Gastrocnemius medialis (tissue), 4 donors: ENCODE results near the gene SIDT2. TPM values are rescaled to one million over a fixed set of nuclear protein-coding genes. Genes with fewer than 3 reads are reported as not detected.

Experiments used
- ATAC-seq, 2 donors: fragments of 150-250 bp; one replicate each; pipeline ENCODE4 v1.9.1; 2016
- DNase-seq, 2 donors: peaks; one replicate each; pipeline ENCODE4 v3.0.0-alpha.2; 2019
- H3K27ac ChIP-seq, 4 donors: fragments of 200-600 bp; sonication (generic); 1 replicate in 1 of 4; 2 replicates in 3 of 4; pipeline ENCODE4 v1.5.1; 2016 to 2018; ENCODE audit warnings: mild to moderate bottlenecking in 2 of 4, moderate library complexity in 1 of 4
- H3K27me3 ChIP-seq, 3 donors: fragments of 200-600 bp; sonication (generic) in 2 of 3; 1 replicate in 1 of 3; 2 replicates in 2 of 3; pipeline versions ENCODE4 v1.5.1 to v1.6.0; 2016 to 2019; ENCODE audit warnings: mild to moderate bottlenecking in 1 of 3, moderate library complexity in 1 of 3
- H3K36me3 ChIP-seq, 2 donors: fragments of 200-600 bp; sonication (generic) in 1 of 2; one replicate each; pipeline ENCODE4 v1.5.1; 2017 to 2018
- H3K4me1 ChIP-seq, 2 donors: fragments of 200-600 bp; sonication (generic) in 1 of 2; one replicate each; pipeline ENCODE4 v1.5.1; 2016 to 2017; ENCODE audit warnings: mild to moderate bottlenecking in 2 of 2
- H3K4me3 ChIP-seq, 4 donors: fragments of 200-600 bp; sonication (generic) in 3 of 4; 1 replicate in 1 of 4; 2 replicates in 3 of 4; pipeline ENCODE4 v1.5.1; 2016 to 2019; ENCODE audit warnings: mild to moderate bottlenecking in 2 of 4
- H3K9me3 ChIP-seq, 3 donors: fragments of 200-600 bp; sonication (generic) in 2 of 3; 1 replicate in 1 of 3; 2 replicates in 2 of 3; pipeline ENCODE4 v1.5.1; 2016 to 2019
- POLR2A ChIP-seq, 2 donors: fragments of 450-650 bp; IDR thresholded peaks; one replicate each; pipeline ENCODE4 v1.6.1; 2017; ENCODE audit warnings: antibody characterized with exemption in 2 of 2, mild to moderate bottlenecking in 2 of 2, moderate library complexity in 2 of 2
- in situ Hi-C, 4 donors: fragments of 200-750 bp; cut with MboI; loops; one replicate each; pipeline versions ENCODE4 v1.15.0 to v1.8.0; 2017; ENCODE audit warnings: low sequenced_read_pairs in 4 of 4
- intact Hi-C: fragments of 100-400 bp; cut with DNase I; formaldehyde crosslinking; loops from one replicate; pipeline ENCODE4 v1.15.1; 2023; ENCODE audit warnings: low total_unique reads
- total RNA-seq, 4 donors: library from RNA; depleted of rRNA; stranded (reverse); fragments of >200 nt; gene quantifications; one replicate each; pipeline versions ENCODE4 v1.1.0 to v1.2.3, GENCODE V29; 2016
- TF ChIP-seq, protein P1 (sequence below), 5 experiments: fragments of 450-650 bp in 3 of 5; fragments of 200-600 bp in 2 of 5; sonication (generic) in 2 of 5; IDR thresholded peaks in 4 of 5; conservative IDR thresholded peaks in 1 of 5; 1 replicate in 4 of 5; 2 replicates in 1 of 5; pipeline ENCODE4 v1.5.1; 2016 to 2019; ENCODE audit warnings: antibody characterized with exemption in 5 of 5, mild to moderate bottlenecking in 3 of 5, moderate library complexity in 3 of 5

Gene SIDT2
- total RNA-seq, 4 donors from 2014 or later = 14.3 to 33.9 (median 17.7) TPM

DNA sequence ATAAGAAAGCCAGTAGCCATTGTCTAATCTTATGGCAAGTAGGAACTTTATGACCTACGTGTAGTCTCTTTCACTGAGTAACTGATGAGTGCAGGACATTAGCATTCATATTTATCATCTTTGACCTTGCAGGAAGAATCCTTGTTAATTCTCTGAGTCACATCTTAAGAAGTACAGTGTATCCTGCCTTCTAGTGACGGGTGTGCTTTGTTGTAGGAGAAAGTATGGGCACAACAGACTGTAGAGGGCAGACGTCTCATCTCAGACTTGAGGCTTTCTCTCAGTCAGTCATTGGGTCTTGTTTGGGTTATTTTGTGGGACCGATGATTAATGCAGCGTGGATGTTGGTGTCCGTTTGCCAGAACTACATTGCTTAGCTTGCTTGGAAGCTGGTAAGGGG is 60.8 kb downstream of the SIDT2 start:
- Histone ChIP-seq H3K9me3 (no peaks in the 10 kb centered on the region), H3K36me3 (peaks cover 0 to 44% of the 10 kb centered on the region in 2 donors), H3K27me3 (no peaks in the 10 kb centered on the region), H3K4me3 (no peak overlapping the region), H3K27ac (no peak overlapping the region), H3K4me1 (peaks cover 1 to 2% of the 10 kb centered on the region in 2 donors)
- in situ Hi-C loops = loop anchor here in 2 of 4 donors (10.0 to 25.0 kb wide), 2 partner anchors 352 to 364 kb away; no protein-coding TSS in a partner anchor
- no peak for DNase-seq
- no peak for ATAC-seq
- intact Hi-C loops = no loop called here
- TF ChIP-seq, protein P1, sequence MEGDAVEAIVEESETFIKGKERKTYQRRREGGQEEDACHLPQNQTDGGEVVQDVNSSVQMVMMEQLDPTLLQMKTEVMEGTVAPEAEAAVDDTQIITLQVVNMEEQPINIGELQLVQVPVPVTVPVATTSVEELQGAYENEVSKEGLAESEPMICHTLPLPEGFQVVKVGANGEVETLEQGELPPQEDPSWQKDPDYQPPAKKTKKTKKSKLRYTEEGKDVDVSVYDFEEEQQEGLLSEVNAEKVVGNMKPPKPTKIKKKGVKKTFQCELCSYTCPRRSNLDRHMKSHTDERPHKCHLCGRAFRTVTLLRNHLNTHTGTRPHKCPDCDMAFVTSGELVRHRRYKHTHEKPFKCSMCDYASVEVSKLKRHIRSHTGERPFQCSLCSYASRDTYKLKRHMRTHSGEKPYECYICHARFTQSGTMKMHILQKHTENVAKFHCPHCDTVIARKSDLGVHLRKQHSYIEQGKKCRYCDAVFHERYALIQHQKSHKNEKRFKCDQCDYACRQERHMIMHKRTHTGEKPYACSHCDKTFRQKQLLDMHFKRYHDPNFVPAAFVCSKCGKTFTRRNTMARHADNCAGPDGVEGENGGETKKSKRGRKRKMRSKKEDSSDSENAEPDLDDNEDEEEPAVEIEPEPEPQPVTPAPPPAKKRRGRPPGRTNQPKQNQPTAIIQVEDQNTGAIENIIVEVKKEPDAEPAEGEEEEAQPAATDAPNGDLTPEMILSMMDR (IDR thresholded peaks at IDR 0.05 in 4 of 5, conservative IDR thresholded peaks at IDR 0.05 in 1 of 5) = no peak
- TF ChIP-seq POLR2A (IDR thresholded peaks at IDR 0.05) = no peak

Other genes starting within 250 kb of the SIDT2 start
- 10 to 100 TPM; 34.4 to 42.4 (median 37.2) TPM for gene SIK3, start 80.3 kb upstream of the SIDT2 start, total RNA-seq
- gene PAFAH1B2, start 34.5 kb upstream of the SIDT2 start, total RNA-seq = 10 to 100 TPM; 25.8 to 52.3 (median 35.2) TPM
- gene TAGLN, start 20.6 kb downstream of the SIDT2 start, total RNA-seq = 100 to 1,000 TPM in 3 of 4 donors, 10 to 100 TPM in 1; 27.4 to 191 (median 124) TPM
- 10 to 100 TPM; 14.5 to 19.9 (median 16.4) TPM for gene PCSK7, start 53.3 kb downstream of the SIDT2 start, total RNA-seq
- gene RNF214, start 53.9 kb downstream of the SIDT2 start, total RNA-seq = 10 to 100 TPM; 17.1 to 22.7 (median 19.9) TPM
- 10 to 100 TPM; 10.5 to 13.2 (median 12.5) TPM for gene BACE1-AS, start 112.6 kb downstream of the SIDT2 start, total RNA-seq
- gene BACE1, start 137.5 kb downstream of the SIDT2 start, total RNA-seq = 10 to 100 TPM in 2 of 4 donors, 1 to 10 TPM in 2; 3.6 to 18.2 (median 11.1) TPM
- gene CEP164, start 149.1 kb downstream of the SIDT2 start, total RNA-seq = 1 to 10 TPM; 3.4 to 9.2 (median 5.8) TPM